Raji (cell line): ENCODE measurements around the gene LRRC63.

Experiments
- POLR2A ChIP-seq: IDR thresholded peaks from 2 replicates; pipeline ENCODE4 v1.6.1; 2011; ENCODE audit warnings: low read depth, low read length, control low read depth; ENCODE audit not compliant: insufficient read depth

LRRC63 gene, protein sequence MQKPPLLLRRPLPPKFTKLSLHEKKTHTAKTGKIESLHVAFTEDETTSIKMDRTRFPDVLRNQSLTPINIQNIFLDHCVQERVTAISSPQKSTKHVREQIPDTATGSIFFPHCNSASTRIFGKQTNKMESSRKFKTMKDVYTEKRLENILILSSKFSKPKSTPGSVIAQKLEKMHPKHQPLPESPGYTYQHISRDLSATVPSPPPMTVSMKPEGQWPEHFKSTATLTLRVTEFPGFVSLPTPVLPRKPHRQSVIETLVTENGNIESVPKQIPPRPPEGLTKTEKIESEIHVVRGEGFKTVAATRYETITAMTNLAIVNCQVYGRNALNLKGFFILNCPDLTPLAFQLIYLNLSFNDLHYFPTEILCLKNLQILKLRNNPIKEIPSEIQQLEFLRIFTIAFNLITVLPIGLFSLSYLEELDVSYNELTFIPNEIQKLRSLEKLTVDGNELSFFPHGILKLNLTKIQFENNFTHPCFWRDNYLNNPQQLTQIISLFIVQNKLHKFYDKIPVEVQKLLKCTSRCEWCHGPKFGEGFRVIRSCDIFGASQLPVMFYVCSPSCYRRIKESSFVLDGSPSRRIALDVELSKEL

DNA sequence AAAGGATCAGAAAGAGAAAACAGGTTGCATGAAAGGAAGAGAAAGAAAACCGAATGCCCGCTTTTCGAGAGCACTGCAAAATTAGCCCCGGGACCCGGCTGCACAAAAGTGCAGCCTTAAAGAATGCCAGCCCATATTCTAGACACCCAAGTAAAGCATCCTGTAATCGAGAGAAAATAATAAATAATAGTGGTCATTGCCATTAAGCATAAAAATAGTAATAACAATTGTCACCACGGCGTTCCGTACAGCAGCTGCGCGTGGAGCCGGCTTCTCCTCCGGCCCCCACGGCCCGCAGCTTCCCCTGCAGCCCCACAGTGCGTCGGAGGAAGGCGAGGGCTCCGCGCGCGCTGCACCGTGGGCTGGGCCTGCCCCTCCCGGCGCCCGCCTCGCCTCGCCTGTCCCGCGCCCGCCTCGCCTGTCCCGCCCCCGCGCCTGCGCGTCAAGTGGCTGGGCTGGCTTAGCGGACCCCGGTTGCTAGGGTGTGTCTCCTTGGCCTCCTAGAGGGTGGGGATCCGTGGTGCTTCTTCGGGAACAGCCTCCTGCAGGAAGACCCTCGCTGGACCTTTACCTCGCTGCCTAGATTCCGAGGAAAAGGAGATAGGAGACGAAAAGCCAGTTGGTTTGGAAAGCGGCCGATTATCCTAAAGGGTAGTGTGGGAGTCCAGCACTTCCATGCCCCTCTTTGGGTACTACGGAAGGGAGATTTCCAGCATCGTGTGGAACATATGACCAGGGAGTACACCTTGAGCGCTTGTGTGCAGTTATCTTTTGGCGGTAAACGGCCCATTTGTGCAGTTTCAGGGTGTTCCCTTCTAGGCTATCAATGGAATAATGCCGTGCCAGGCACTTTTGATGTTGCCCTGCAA lies at the start of gene LRRC63:
Gene LRRC63 (plus strand): TSS at position 446 of the 869 bp plus-strand sequence. CDS start 1,107 bp downstream, outside the sequence.
- TF ChIP-seq POLR2A, result no peak

DNA sequence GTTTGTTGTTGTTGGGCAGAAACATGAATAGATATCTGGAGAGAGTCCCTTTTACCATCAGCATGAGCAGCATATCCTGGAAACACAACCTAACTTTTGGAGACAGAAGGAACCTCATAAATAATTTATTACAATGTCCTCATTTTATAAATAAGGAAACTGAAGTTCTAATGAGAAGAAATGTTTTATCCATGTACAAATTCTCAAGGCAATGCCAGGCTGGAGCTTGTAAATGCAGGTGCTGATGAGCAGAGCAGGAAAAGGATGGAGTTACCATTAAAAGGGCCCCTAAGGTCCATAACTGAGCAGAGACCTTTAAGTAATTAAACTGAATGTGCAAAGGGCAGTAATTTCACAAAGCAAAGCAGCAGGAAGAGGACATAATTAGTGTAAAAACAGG lies 47.1 kb upstream of the LRRC63 start:
- TF ChIP-seq POLR2A, result no peak

DNA sequence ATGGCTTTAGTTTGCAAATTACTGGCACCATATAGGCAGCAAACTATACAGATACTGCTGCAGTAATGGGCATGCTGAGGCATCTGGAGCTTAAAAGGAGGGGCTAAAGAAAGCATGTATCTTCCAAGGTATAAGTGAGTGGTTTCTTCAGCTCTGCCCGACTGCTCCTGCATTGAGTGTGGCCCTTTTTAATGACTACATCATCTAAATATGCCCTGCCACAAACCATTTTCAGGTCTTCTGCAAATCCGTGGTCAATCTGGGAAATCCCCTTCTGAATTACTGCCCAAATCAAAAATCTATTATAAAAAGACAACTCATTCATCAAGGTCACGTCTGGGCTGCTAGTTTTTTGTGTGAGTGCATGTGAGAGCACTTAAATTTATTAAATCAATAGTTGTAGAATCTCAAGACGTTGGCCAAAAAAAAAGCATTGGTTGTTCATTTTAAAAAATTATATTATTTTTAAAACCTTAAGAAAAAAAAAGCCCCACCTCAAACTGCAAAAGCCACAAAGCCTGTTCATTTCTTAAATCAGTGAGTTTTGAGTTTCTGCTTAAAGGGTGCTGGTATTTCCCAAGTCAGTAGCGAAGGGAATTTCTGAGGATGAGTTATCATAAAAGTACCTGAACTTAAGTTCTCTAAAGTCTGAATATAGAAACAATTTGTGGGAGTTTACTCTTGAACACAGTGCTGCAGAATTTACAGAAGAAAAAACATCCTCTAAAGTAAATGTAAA lies 46.1 kb upstream of the LRRC63 start:
- no peak for TF ChIP-seq POLR2A

DNA sequence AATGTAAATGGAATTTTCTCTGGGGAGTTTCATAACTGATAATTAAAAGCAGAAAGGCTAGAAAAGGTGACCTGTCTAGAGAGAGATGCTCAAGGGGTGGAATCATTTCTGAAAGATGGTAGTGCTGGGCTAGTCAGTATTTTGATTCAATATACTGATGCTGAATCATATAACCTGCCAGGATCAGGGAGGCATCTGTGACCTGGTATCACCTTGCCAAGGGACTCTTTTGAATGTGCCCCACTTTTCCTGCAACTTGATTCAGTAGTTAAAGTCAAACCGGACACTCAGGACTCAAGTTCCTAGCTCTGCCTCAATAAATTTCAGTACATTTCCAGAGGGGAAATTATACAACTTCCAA lies 45.5 kb upstream of the LRRC63 start:
- no peak for TF ChIP-seq POLR2A

DNA sequence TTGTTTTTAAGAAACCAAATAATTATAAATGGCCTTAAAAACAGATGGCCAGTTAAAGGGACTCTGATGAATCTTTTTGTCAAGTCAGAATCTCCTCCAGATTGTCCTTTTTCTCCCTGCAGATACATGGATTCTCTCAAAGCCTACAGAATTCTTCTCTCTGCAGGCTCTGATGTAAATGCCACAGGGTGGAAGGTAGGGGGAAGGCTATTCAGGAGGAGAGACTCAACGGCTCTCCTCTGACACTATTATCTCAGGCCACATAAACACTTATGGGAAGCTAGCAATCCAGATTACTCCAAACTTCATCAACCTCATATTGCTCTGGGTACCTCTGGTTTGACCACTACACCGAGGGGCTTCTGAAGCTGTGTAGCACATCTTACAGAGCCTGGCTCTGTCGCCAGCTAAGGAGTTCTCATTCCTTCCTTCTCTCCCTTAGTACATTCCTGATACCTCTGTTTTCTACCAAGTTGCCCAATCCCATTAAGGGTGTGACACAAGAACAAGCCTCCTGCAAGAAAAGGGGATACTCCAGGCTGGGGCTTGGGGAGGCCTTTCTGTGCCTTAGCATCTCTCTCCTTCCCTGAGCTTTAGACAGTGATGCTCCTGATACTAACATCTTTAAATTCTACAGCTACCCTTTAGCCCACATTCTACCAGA lies 44.6 kb upstream of the LRRC63 start:
- TF ChIP-seq POLR2A, result no peak

DNA sequence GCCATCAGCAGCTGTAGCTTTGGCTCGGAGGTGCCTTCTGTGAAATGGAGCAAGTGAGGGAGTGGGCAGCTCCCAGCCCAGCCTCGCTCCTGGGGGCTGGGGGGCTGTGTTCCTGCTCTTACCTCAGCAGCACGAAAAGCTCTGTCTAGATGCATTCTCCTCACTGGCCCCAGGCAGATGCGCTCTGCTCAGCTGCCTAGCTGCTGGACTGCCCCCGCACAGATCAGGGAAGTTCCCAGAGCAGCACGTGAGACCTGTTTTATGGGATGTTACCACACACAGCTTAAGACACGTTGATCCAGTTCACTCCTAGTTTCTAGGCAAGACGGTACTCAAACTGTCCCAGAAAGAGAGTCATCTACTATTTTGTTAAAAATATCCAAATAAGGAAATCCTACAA lies 43.4 kb upstream of the LRRC63 start:
- no peak for TF ChIP-seq POLR2A

DNA sequence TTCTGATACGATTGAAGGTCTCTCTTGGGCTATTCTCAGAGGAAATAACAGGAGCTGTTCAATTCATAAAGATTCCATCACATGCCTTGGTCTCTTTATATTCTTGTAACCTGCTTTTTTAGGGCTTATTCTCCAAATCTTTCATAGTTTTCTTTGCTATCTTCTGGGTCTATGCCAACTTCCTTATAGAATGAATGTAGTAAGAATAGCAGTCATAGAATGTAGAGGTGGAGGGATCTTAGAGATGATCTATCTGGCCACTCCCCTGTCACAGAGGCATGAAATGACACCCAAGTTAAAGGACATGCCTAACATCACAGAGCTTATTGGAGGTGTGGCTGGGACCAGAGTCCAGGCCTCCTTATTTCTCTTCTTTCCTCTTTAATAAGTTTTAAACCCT lies 42.9 kb upstream of the LRRC63 start:
- TF ChIP-seq POLR2A, result no peak

DNA sequence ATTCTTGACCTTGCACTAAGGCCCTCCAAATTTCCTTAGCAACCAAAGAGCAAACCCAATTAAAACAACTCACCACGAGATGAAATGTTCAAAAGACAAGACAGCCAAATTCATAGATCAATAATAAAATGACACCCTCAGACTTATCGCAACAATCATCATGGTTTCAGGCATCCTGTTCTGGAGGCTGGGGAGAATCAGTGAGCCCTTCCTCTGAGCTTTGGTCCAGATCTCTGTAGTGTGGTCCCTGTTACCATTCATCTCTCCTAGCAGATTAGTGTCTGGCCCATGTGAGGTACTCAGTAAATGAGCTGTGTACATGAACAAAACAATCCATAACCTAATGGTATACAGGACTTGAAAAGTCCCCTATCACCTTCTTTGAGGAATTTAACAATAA lies 42.0 kb upstream of the LRRC63 start:
- TF ChIP-seq POLR2A, result no peak

DNA sequence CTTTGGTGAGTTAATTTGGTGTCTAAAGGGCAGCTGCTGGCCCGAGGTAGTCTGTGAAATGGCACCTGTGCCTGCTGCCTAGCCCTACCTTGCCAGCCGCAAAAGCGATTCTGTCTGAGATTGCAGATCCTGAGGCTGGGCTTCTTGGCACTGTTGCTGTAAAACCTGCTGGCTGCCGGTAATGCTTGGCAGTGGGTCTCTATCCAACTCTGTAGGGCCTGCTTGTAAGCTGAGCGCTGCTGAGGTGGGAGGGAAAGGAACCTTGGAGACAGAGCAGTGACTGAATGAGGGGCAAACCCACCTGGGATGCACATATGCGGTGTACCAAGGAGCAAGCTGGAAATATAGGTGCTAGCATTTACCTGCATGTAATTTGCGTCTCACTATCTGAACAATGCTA lies 41.5 kb upstream of the LRRC63 start:
- no peak for TF ChIP-seq POLR2A

DNA sequence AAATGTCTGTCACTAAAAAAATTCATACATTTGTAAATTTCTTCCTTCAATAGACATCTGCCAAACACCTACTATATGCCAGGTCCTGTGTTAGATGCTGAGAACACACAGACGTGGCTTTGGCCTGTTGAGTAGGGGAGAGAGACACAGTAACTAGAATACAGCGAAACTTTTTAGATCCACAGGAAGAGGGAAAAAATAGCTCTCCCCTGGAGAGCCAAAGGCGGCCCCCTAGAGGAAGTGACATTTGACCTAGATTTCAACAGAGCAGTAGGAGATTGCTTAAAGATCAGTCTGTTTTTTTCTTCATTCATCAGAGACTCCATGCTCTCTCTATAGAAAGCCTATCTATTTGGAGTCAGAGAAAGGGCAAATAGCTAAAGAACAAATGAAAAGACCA lies 41.0 kb upstream of the LRRC63 start:
- no peak for TF ChIP-seq POLR2A

DNA sequence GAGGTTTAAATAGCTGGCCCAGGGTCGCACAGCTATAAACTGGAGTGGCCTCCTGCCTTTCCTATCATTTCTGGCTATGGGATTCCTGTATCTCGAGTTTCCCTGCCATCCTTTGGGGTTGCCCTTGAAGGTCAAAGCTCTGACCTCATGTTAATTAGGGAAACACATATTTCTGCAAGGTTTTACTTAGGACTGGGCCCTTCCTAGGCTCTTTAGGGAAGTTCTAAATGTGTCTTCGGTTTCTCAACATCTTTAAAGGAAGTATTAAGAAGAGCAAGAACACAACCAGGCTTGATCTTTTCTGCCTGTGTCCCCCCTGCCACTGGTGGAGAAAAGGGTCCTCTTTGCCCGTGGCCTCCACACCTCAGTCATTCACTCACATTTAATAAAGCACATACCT lies 40.5 kb upstream of the LRRC63 start:
- no peak for TF ChIP-seq POLR2A

DNA sequence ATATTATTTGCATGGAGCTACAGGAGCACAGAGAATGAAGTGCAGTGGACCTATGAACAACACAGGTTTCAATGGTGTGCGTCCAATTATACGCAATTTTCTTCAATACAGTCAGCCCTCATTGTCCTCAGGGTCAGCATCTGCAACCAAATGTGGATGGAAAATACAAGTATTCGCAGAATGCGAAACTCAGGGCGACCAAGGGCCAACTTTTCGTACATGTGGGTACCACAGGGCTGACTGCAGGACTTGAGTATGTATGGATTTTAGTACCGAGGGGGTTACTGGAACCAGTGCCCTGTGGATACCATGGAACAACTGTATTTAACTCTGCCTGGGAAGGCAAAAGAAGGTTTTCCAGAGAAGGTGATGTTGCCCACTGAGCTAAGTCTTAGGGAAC lies 40.0 kb upstream of the LRRC63 start:
- TF ChIP-seq POLR2A, result no peak

DNA sequence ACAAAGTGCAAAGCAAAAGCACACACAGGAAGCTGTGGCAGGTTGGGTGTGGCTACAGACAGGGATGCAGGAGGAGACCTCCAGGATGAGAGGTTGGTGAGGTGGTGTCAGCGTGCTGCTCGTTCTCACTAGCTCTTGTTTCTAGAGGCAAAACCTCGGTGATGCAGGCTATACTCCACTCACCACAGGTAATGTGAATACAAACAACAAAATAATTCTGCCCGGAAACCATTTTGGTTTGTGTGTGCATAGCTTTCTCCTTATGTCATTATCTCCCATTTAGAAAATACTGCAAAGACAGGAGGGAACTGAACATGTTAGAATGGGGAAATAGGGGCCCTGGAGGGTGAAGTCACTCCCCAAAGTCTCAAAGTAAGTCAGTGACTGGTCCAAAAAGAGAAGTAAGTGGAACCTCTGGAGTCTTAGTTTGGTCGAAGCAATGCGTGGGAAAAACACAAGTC lies 39.2 kb upstream of the LRRC63 start:
- TF ChIP-seq POLR2A, result no peak

DNA sequence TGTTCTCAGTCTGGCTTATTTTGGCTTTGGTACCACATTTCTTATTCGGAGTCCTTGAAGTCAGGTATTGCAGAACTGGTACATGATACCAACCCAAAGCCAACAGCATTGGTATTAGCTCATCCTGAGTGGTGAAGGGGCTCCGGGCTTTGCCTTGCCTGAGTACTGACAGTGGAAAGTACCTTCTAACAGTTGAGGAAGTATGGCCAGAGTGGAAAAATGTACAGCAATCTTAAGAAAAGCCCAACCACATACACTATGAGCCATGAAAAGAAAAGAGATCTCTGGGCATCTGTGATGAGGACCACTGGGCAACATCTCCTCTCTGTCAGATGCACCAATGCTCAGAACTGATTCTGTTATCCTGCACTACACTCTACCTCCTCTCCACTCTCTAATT lies 38.1 kb upstream of the LRRC63 start:
- no peak for TF ChIP-seq POLR2A

DNA sequence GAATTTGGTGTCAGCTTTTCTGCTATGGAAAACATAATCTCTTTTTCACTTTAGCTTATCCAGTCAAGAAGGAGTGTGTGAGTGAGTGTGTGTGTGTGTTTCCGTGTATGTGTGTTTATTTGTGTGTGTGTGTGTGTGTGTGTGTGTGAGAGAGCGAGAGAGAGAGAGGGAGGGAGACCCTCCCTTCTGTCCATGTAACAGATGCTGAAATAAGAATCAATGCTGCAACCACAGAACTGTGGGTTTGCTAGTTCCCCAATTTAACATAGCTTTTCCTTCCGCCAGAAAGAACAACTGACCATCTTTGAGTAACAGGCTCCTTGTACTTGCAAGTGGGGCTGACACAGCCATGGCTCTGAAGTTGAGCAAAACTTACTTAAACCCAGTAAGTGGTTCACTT lies 35.0 kb upstream of the LRRC63 start:
- 0 out of 2 replicates have a peak, but pooled peaks have one; percentile 13 for TF ChIP-seq POLR2A

DNA sequence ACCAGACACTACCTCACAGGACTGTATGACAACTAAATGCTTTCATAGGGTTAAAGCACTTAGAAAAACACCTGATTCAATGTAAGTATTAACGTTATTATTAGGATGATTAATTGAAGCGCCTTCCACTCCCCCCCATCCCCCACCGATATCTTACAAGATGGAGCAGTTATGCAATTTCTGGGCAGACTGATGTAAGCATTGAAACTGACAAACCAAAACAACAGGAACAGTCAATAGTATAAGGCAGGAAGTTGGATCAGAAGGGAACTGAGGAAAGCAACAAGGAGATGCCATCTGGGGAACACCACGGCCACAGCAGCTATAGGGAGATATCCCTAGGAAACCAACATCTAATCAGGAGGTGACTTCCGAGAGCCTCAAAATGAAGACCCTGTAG lies 33.6 kb upstream of the LRRC63 start:
- no peak for TF ChIP-seq POLR2A
